ENCODE data around the gene ADIG. TPM values are rescaled to one million over a fixed set of nuclear protein-coding genes. Genes with fewer than 3 reads are reported as not detected.
"Not testable (repeated sequence)": the region's sequence is repeated elsewhere in the genome, so short reads cannot be mapped to it uniquely, and the experiment has no call there.

The ADIG gene
- total RNA-seq, 1 experiment from 2014 or later: not detected

GRCh38 chr20:38573413-38573812 is 7.6 kb upstream of the ADIG start:
- no peak for DNase-seq (ENCODE audit: low spot score)

- no peak for DNase-seq (ENCODE audit: low spot score)
Observed at GRCh38 chr20:38579219-38579910, 1.6 kb upstream of the ADIG start.

GRCh38 chr20:38579921-38580320 is 1.1 kb upstream of the ADIG start:
- no peak for DNase-seq (ENCODE audit: low spot score)

- no peak for DNase-seq (ENCODE audit: low spot score)
Observed at GRCh38 chr20:38581830-38582358, 897 bp downstream of the ADIG start.

GRCh38 chr20:38583306-38583705 is 2.3 kb downstream of the ADIG start:
- no peak for DNase-seq (ENCODE audit: low spot score)

- no peak for DNase-seq (ENCODE audit: low spot score)
Observed at GRCh38 chr20:38584099-38584763, 3.2 kb downstream of the ADIG start.

- DNase-seq (ENCODE audit: low spot score): no peak
Observed at GRCh38 chr20:38585404-38586180, 4.6 kb downstream of the ADIG start.

- DNase-seq (ENCODE audit: low spot score): no peak
Observed at GRCh38 chr20:38586181-38586525, 5.2 kb downstream of the ADIG start.

GRCh38 chr20:38588303-38588702 is 7.3 kb downstream of the ADIG start:
- no peak for DNase-seq (ENCODE audit: low spot score)

- no peak for DNase-seq (ENCODE audit: low spot score)
Observed at GRCh38 chr20:38589351-38589750, 8.4 kb downstream of the ADIG start.

- no peak for DNase-seq (ENCODE audit: low spot score)
Observed at GRCh38 chr20:38589967-38590675, 9.1 kb downstream of the ADIG start.

- no peak for DNase-seq (ENCODE audit: low spot score)
Observed at GRCh38 chr20:38590676-38591473, 9.9 kb downstream of the ADIG start.

GRCh38 chr20:38591474-38592410 is 10.7 kb downstream of the ADIG start:
- no peak for DNase-seq (ENCODE audit: low spot score)

- DNase-seq (ENCODE audit: low spot score): not testable (repeated sequence)
Observed at GRCh38 chr20:38592411-38592790, 11.4 kb downstream of the ADIG start.

GRCh38 chr20:38594281-38594680 is 13.3 kb downstream of the ADIG start:
- not testable (repeated sequence) for DNase-seq (ENCODE audit: low spot score)

GRCh38 chr20:38595886-38596285 is 14.9 kb downstream of the ADIG start:
- not testable (repeated sequence) for DNase-seq (ENCODE audit: low spot score)

- no peak for DNase-seq (ENCODE audit: low spot score)
Observed at GRCh38 chr20:38599410-38599882, 18.4 kb downstream of the ADIG start.

GRCh38 chr20:38600057-38600456 is 19.1 kb downstream of the ADIG start:
- no peak for DNase-seq (ENCODE audit: low spot score)

- no peak for DNase-seq (ENCODE audit: low spot score)
Observed at GRCh38 chr20:38601216-38602184, 20.5 kb downstream of the ADIG start, which contains the start of gene ARHGAP40. ARHGAP40 (plus strand) TSS chr20:38601809.
